Activated T-cell treated with anti-CD3 and anti-CD28 coated beads, Interleukin-2, amount 50 U/mL, for 1 hour (primary cell): Measurements from ENCODE around the gene SEPTIN6.

Experiments
- DNase-seq: peaks from one replicate; pipeline ENCODE4 v3.0.0-alpha.2; 2020

Gene SEPTIN6

GRCh38 chrX:119693040-119693995 is at the start of gene SEPTIN6:
TSS of gene SEPTIN6 (minus strand) at chrX:119693168. CDS start at chrX:119693105, 63 bp downstream.
- DNase-seq = peak; percentile 88

GRCh38 chrX:119738742-119739141 is 45.8 kb upstream of the SEPTIN6 start:
- no peak for DNase-seq

GRCh38 chrX:119736206-119736764 is 43.3 kb upstream of the SEPTIN6 start:
- DNase-seq = no peak

GRCh38 chrX:119735467-119735866 is 42.5 kb upstream of the SEPTIN6 start:
- DNase-seq = no peak

GRCh38 chrX:119734897-119735339 is 42.0 kb upstream of the SEPTIN6 start:
- no peak for DNase-seq

- peak; percentile 71 for DNase-seq
Measured at GRCh38 chrX:119729408-119730201, 36.6 kb upstream of the SEPTIN6 start.

GRCh38 chrX:119728487-119728886 is 35.5 kb upstream of the SEPTIN6 start:
- no peak for DNase-seq

- DNase-seq = peak; percentile 35
Measured at GRCh38 chrX:119726900-119727555, 34.1 kb upstream of the SEPTIN6 start.

GRCh38 chrX:119721926-119722325 is 29.0 kb upstream of the SEPTIN6 start:
- no peak for DNase-seq

GRCh38 chrX:119721487-119721886 is 28.5 kb upstream of the SEPTIN6 start:
- no peak for DNase-seq

GRCh38 chrX:119709630-119710029 is 16.7 kb upstream of the SEPTIN6 start:
- no peak for DNase-seq

GRCh38 chrX:119708936-119709335 is 16.0 kb upstream of the SEPTIN6 start:
- DNase-seq = no peak

GRCh38 chrX:119706616-119707015 is 13.6 kb upstream of the SEPTIN6 start:
- no peak for DNase-seq

GRCh38 chrX:119698845-119699244 is 5.9 kb upstream of the SEPTIN6 start:
- no peak for DNase-seq

GRCh38 chrX:119696251-119696890 is 3.4 kb upstream of the SEPTIN6 start:
- no peak for DNase-seq

GRCh38 chrX:119695535-119696050 is 2.6 kb upstream of the SEPTIN6 start:
- no peak for DNase-seq

- no peak for DNase-seq
Measured at GRCh38 chrX:119694601-119695534, 1.9 kb upstream of the SEPTIN6 start.

GRCh38 chrX:119693996-119694451 is 1.1 kb upstream of the SEPTIN6 start:
- DNase-seq = no peak

- DNase-seq = peak; percentile 77
Measured at GRCh38 chrX:119692191-119693039, 553 bp downstream of the SEPTIN6 start.
